Ishikawa (cell line): ENCODE measurements around the gene MOCS1.

Source experiments
- CEBPB ChIP-seq: IDR thresholded peaks from 2 replicates; pipeline ENCODE4 v1.6.1; 2012
- CREB1 ChIP-seq: IDR thresholded peaks from 2 replicates; pipeline ENCODE4 v1.6.1; 2012; ENCODE audit warnings: low read depth
- EGR1 ChIP-seq: IDR thresholded peaks from 2 replicates; pipeline ENCODE4 v1.6.1; 2012
- EP300 ChIP-seq: IDR thresholded peaks from 2 replicates; pipeline ENCODE4 v1.6.1; 2012; ENCODE audit warnings: borderline replicate concordance
- FOXM1 ChIP-seq: IDR thresholded peaks from 2 replicates; pipeline ENCODE4 v1.6.1; 2012; ENCODE audit warnings: low read depth, borderline replicate concordance
- NFIC ChIP-seq: IDR thresholded peaks from 2 replicates; pipeline ENCODE4 v1.6.1; 2012
- RAD21 ChIP-seq: IDR thresholded peaks from 2 replicates; pipeline ENCODE4 v1.6.1; 2012; ENCODE audit warnings: low read depth
- TAF1 ChIP-seq: IDR thresholded peaks from 2 replicates; pipeline ENCODE4 v1.6.1; 2012; ENCODE audit warnings: low read depth, mild to moderate bottlenecking
- TCF12 ChIP-seq: IDR thresholded peaks from 2 replicates; pipeline ENCODE4 v1.6.1; 2012; ENCODE audit warnings: low read depth
- TEAD4 ChIP-seq: IDR thresholded peaks from 2 replicates; pipeline ENCODE4 v1.6.1; 2012
- YY1 ChIP-seq: IDR thresholded peaks from 2 replicates; pipeline ENCODE4 v1.6.1; 2012; ENCODE audit warnings: low read depth
- ZBTB7A ChIP-seq: IDR thresholded peaks from 2 replicates; pipeline ENCODE4 v1.6.1; 2012; ENCODE audit warnings: low read depth
- TF ChIP-seq, protein P1 (sequence below): IDR thresholded peaks from 2 replicates; pipeline ENCODE4 v1.6.1; 2012
- TF ChIP-seq, protein P2 (sequence below): IDR thresholded peaks from 2 replicates; pipeline ENCODE4 v1.6.1; 2012
- TF ChIP-seq, protein P3 (sequence below): IDR thresholded peaks from 2 replicates; pipeline ENCODE4 v1.6.1; 2012; ENCODE audit warnings: low read depth, mild to moderate bottlenecking

The MOCS1 gene

DNA sequence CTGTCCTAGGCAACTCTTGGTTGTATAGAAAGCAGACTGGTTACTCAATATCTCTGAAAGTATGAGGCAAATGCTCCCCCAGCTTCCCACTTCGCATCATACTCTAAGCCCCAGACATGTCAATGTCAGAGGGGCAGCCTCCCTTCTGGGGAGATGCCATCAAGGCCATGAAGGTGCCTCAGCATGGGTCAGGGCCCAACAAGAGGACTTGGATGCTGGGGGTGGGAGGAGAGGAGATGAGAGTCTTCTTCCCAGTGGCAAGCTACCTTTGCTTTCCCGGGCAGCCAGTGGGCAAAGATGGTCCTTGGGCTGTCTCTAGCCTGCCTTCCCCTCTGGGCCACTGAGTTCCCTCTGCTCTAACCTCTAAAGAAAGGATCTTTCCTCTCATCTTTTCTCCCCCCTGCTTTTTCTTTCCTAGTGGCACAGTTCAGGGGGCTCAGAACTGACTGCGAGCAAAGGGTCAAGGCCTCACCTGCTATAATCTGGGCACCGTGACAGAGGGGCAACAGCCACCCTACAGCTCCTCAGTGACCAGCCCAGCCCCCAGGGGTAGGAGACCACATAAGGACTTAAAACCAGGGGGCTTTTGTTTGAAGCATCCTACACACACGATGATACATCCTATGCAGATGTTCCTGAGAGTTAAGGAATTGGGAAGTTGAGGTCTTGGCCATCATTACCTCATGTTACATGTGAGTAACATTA is 26.2 kb downstream of the MOCS1 start:
- TF ChIP-seq, protein P1, sequence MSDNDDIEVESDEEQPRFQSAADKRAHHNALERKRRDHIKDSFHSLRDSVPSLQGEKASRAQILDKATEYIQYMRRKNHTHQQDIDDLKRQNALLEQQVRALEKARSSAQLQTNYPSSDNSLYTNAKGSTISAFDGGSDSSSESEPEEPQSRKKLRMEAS: no peak
- TF ChIP-seq, protein P2, sequence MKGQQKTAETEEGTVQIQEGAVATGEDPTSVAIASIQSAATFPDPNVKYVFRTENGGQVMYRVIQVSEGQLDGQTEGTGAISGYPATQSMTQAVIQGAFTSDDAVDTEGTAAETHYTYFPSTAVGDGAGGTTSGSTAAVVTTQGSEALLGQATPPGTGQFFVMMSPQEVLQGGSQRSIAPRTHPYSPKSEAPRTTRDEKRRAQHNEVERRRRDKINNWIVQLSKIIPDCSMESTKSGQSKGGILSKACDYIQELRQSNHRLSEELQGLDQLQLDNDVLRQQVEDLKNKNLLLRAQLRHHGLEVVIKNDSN: no peak
- TF ChIP-seq, protein P3, sequence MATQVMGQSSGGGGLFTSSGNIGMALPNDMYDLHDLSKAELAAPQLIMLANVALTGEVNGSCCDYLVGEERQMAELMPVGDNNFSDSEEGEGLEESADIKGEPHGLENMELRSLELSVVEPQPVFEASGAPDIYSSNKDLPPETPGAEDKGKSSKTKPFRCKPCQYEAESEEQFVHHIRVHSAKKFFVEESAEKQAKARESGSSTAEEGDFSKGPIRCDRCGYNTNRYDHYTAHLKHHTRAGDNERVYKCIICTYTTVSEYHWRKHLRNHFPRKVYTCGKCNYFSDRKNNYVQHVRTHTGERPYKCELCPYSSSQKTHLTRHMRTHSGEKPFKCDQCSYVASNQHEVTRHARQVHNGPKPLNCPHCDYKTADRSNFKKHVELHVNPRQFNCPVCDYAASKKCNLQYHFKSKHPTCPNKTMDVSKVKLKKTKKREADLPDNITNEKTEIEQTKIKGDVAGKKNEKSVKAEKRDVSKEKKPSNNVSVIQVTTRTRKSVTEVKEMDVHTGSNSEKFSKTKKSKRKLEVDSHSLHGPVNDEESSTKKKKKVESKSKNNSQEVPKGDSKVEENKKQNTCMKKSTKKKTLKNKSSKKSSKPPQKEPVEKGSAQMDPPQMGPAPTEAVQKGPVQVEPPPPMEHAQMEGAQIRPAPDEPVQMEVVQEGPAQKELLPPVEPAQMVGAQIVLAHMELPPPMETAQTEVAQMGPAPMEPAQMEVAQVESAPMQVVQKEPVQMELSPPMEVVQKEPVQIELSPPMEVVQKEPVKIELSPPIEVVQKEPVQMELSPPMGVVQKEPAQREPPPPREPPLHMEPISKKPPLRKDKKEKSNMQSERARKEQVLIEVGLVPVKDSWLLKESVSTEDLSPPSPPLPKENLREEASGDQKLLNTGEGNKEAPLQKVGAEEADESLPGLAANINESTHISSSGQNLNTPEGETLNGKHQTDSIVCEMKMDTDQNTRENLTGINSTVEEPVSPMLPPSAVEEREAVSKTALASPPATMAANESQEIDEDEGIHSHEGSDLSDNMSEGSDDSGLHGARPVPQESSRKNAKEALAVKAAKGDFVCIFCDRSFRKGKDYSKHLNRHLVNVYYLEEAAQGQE: no peak
- TF ChIP-seq TEAD4 (no peak), RAD21 (no peak), YY1 (no peak), CEBPB (no peak), CREB1 (no peak), ZBTB7A (no peak), EGR1 (no peak), TCF12 (no peak), NFIC (no peak), EP300 (no peak), TAF1 (no peak), FOXM1 (no peak)

DNA sequence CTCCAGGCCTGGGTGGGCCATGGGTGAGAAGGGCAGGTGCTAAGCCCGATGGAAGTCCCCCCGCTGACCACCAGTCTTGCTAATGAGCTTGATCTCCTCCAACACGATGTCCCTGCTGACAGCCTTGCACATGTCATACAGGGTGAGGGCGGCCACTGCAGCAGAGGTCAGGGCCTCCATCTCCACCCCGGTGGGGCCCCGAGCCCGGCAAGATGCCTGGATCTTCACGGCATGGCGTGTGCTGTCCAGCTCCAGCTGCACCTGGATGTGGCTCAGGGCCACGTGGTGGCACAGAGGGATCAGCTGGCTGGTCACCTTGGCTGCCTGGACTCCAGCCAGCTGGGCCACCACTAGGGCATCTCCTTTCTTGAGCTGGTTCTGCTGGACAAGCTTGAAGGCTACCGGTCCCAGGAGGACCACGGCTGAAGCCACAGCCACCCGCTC is 27.9 kb downstream of the MOCS1 start:
- TF ChIP-seq CEBPB: no peak
- TF ChIP-seq YY1: no peak
- TF ChIP-seq RAD21: no peak
- TF ChIP-seq, protein P2: no peak
- no peak for TF ChIP-seq EP300
- TF ChIP-seq NFIC: no peak
- TF ChIP-seq EGR1: no peak
- TF ChIP-seq, protein P1: no peak
- TF ChIP-seq ZBTB7A: no peak
- no peak for TF ChIP-seq CREB1
- TF ChIP-seq TEAD4: no peak
- TF ChIP-seq TAF1: no peak
- no peak for TF ChIP-seq FOXM1
- TF ChIP-seq, protein P3: no peak
- no peak for TF ChIP-seq TCF12

DNA sequence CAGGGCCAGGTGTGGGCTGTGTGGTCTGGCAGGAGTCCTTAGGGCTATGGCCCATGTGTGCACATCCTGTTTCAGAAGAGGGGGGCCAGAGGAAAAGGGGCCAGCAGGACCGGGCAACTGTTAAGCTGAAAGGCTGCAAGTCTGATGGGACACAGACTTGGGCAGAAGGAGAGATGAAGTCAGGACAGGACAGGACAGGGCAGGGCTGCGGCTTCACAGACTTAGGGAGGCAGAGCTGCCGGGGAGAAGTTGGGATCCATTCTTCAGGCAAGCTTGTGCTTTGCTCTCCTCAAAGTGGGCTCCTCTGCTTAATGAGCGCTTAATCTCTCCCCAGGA is 28.7 kb downstream of the MOCS1 start:
- no peak for TF ChIP-seq FOXM1
- TF ChIP-seq EP300: no peak
- TF ChIP-seq, protein P1: no peak
- TF ChIP-seq EGR1: no peak

DNA sequence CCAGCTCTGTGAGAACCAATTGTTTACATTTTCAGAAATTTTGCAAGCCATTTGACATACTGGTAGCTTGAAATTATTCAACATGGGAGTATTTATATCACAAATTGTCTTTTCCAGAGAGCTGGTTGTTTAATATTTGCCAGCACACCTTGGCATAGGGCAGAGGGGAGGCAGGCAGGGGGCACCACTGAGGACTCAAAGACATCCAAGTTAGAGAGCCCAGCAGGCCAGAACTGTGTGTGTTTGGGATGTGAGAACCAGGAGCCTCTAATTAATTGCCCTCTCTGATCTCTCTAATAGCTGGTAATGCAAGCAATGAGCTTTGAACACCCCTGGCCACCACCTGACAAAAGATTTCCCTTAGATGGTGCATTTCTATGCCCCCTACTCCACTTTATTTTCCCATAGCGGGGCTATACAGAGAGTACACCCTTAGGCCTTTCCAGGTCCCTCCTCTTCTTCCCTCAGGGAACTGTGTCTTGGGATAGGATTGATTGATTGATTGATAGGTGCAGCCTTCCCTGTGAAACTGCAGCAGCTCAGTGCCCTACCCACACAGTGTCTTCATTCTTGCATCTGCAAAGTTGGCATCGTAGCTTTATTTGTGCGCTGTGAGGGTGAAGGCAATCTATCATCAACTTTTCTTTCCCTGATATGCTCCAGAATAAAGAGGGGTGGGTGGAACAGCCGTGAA is 29.2 kb downstream of the MOCS1 start:
- no peak for TF ChIP-seq TCF12
- TF ChIP-seq CEBPB: no peak
- TF ChIP-seq, protein P3: no peak
- TF ChIP-seq NFIC: no peak
- TF ChIP-seq, protein P2: no peak
